Esophagus squamous epithelium (tissue), 5 donors: ENCODE results near the gene EFCAB6. TPM values are rescaled to one million over a fixed set of nuclear protein-coding genes. Genes with fewer than 3 reads are reported as not detected.

Experiments
- DNase-seq: peaks from one replicate; lab custom pipeline; 2025; lab: John Stamatoyannopoulos, UW
- H3K27ac ChIP-seq, 4 donors: fragments of 200-600 bp; sonication (generic); one replicate each; pipeline ENCODE4 v1.5.1; 2016 to 2019; ENCODE audit warnings: mild to moderate bottlenecking in 1 of 4
- H3K27me3 ChIP-seq, 4 donors: fragments of 200-600 bp; sonication (generic); 1 replicate in 3 of 4; 2 replicates in 1 of 4; pipeline versions ENCODE4 v1.5.1 to v1.6.0; 2017 to 2021; ENCODE audit warnings: antibody characterized with exemption in 1 of 4
- H3K36me3 ChIP-seq, 3 donors: fragments of 200-600 bp; sonication (generic); one replicate each; pipeline ENCODE4 v1.5.1; 2016 to 2019
- H3K4me1 ChIP-seq, 3 donors: fragments of 200-600 bp; sonication (generic); one replicate each; pipeline ENCODE4 v1.5.1; 2017 to 2019
- H3K4me3 ChIP-seq, 4 donors: fragments of 200-600 bp; sonication (generic); 1 replicate in 3 of 4; 2 replicates in 1 of 4; pipeline ENCODE4 v1.5.1; 2016 to 2019; ENCODE audit warnings: mild to moderate bottlenecking in 2 of 4, moderate library complexity in 1 of 4
- H3K9me3 ChIP-seq, 3 donors: fragments of 200-600 bp; sonication (generic); one replicate each; pipeline ENCODE4 v1.5.1; 2016 to 2019
- CTCF ChIP-seq, 6 experiments: fragments of 450-650 bp in 4 of 6; fragments of 200-600 bp in 2 of 6; sonication (generic) in 2 of 6; IDR thresholded peaks; one replicate each; pipeline ENCODE4 v1.5.1; 2016 to 2019; ENCODE audit warnings: antibody characterized with exemption in 6 of 6, mild to moderate bottlenecking in 4 of 6, moderate library complexity in 4 of 6
- POLR2A ChIP-seq, 4 donors: fragments of 450-650 bp; IDR thresholded peaks; one replicate each; pipeline ENCODE4 v1.6.1; 2017; ENCODE audit warnings: antibody characterized with exemption in 4 of 4, mild to moderate bottlenecking in 4 of 4, moderate library complexity in 3 of 4
- WGBS, 2 donors: methylation state at CpG; one replicate each; pipeline ENCODE4 v1.1.5; 2018; 5-methylcytosine and 5-hydroxymethylcytosine counted together
- intact Hi-C: fragments of 100-400 bp; cut with DNase I; formaldehyde crosslinking; loops from one replicate; pipeline ENCODE4 v1.15.0; 2022
- total RNA-seq, 4 donors: library from RNA; depleted of rRNA; stranded (reverse); fragments of >200 nt; gene quantifications; one replicate each; pipeline ENCODE4 v1.1.0, GENCODE V29; 2016
- donor health status: DM: yes; HTN: yes; CAD: no.

EFCAB6 gene
- total RNA-seq, 4 donors from 2014 or later, result 0.22 to 1.5 (median 0.90) TPM

- Histone ChIP-seq H3K36me3 (no peaks in the 10 kb centered on the region), H3K27me3 (peaks cover 0 to 19% (median 0%) of the 10 kb centered on the region in 4 donors), H3K27ac (no peak overlapping the region), H3K9me3 (no peaks in the 10 kb centered on the region), H3K4me1 (peaks cover 0 to 11% (median 0%) of the 10 kb centered on the region in 3 donors), H3K4me3 (no peak overlapping the region)
- WGBS, 2 donors, result 37 to 57% methylated on average over 9 of the region's 9 CpGs
- intact Hi-C loops, result no loop called here
- TF ChIP-seq CTCF (IDR thresholded peaks at IDR 0.05) (no peak), POLR2A (IDR thresholded peaks at IDR 0.05) (no peak)
- no peak for DNase-seq
These were observed 67.2 kb downstream of the EFCAB6 start for GRCh38 chr22:43744700-43745410.

GRCh38 chr22:43743929-43744643 is 68.0 kb downstream of the EFCAB6 start:
- 85 to 94% methylated on average over 3 of the region's 3 CpGs for WGBS, 2 donors
- intact Hi-C loops, result no loop called here
- H3K27ac ChIP-seq, result no peak overlapping the region
- no peaks in the 10 kb centered on the region for H3K36me3 ChIP-seq
- no peaks in the 10 kb centered on the region for H3K9me3 ChIP-seq
- peaks cover 0 to 15% (median 0%) of the 10 kb centered on the region in 4 donors for H3K27me3 ChIP-seq
- H3K4me3 ChIP-seq, result no peak overlapping the region
- TF ChIP-seq CTCF (IDR thresholded peaks at IDR 0.05) (no peak), POLR2A (IDR thresholded peaks at IDR 0.05) (no peak)
- DNase-seq, result no peak
- peaks cover 0 to 11% (median 0%) of the 10 kb centered on the region in 3 donors for H3K4me1 ChIP-seq

GRCh38 chr22:43743131-43743530 is 69.0 kb downstream of the EFCAB6 start:
- Histone ChIP-seq H3K27ac (no peak overlapping the region), H3K4me3 (no peak overlapping the region), H3K4me1 (peaks cover 0 to 11% (median 0%) of the 10 kb centered on the region in 3 donors), H3K27me3 (peaks cover 0 to 12% (median 0%) of the 10 kb centered on the region in 4 donors), H3K9me3 (no peaks in the 10 kb centered on the region), H3K36me3 (no peaks in the 10 kb centered on the region)
- no peak for TF ChIP-seq CTCF (IDR thresholded peaks at IDR 0.05)
- TF ChIP-seq POLR2A (IDR thresholded peaks at IDR 0.05), result no peak
- intact Hi-C loops, result no loop called here
- WGBS, 2 donors, result 58 to 64% methylated on average over 4 of the region's 4 CpGs
- no peak for DNase-seq

GRCh38 chr22:43742154-43742950 is 69.8 kb downstream of the EFCAB6 start:
- Histone ChIP-seq H3K27ac (no peak overlapping the region), H3K4me3 (no peak overlapping the region), H3K36me3 (no peaks in the 10 kb centered on the region), H3K9me3 (no peaks in the 10 kb centered on the region), H3K4me1 (peaks cover 0 to 11% (median 0%) of the 10 kb centered on the region in 3 donors), H3K27me3 (peaks cover 0 to 12% (median 0%) of the 10 kb centered on the region in 4 donors)
- DNase-seq, result no peak
- TF ChIP-seq CTCF (IDR thresholded peaks at IDR 0.05) (no peak), POLR2A (IDR thresholded peaks at IDR 0.05) (no peak)
- WGBS, 2 donors, result 60 to 78% methylated on average over 7 to 9 of the region's 15 CpGs
- intact Hi-C loops, result no loop called here
